GM21737 (cell line): ENCODE results near the gene CASK.
"Not testable (repeated sequence)": the region's sequence is repeated elsewhere in the genome, so short reads cannot be mapped to it uniquely, and the experiment has no call there.

Experiments used
- ATAC-seq: cut with Tn5 transposase; IDR thresholded peaks from one replicate; pipeline ENCODE4 v1.9.1; 2021; ENCODE audit warnings: mild to moderate bottlenecking, moderate library complexity; ENCODE audit not compliant: unreplicated experiment

CASK gene

GRCh38 chrX:41655631-41656030, 267.7 kb downstream of the CASK start:
- no peak for ATAC-seq

- ATAC-seq, result no peak
Measured at GRCh38 chrX:41655101-41655500, 268.3 kb downstream of the CASK start.

GRCh38 chrX:41653125-41653524, 270.2 kb downstream of the CASK start:
- ATAC-seq, result no peak

GRCh38 chrX:41646201-41646600, 277.2 kb downstream of the CASK start:
- not testable (repeated sequence) for ATAC-seq

GRCh38 chrX:41634284-41634683, 289.1 kb downstream of the CASK start:
- ATAC-seq, result no peak

GRCh38 chrX:41630091-41630490, 293.3 kb downstream of the CASK start:
- no peak for ATAC-seq

- no peak for ATAC-seq
Measured at GRCh38 chrX:41629539-41629938, 293.8 kb downstream of the CASK start.

- ATAC-seq, result no peak
Measured at GRCh38 chrX:41621222-41621723, 302.1 kb downstream of the CASK start.

- ATAC-seq, result no peak
Measured at GRCh38 chrX:41619221-41619620, 304.1 kb downstream of the CASK start.

- ATAC-seq, result no peak
Measured at GRCh38 chrX:41616935-41617334, 306.4 kb downstream of the CASK start.

GRCh38 chrX:41616255-41616654, 307.1 kb downstream of the CASK start:
- no peak for ATAC-seq

GRCh38 chrX:41608244-41608643, 315.1 kb downstream of the CASK start:
- no peak for ATAC-seq

GRCh38 chrX:41607264-41607832, 316.0 kb downstream of the CASK start:
- no peak for ATAC-seq

GRCh38 chrX:41606057-41606456, 317.3 kb downstream of the CASK start:
- ATAC-seq, result not testable (repeated sequence)

- ATAC-seq, result no peak
Measured at GRCh38 chrX:41604766-41605543, 318.4 kb downstream of the CASK start.

GRCh38 chrX:41604177-41604576, 319.2 kb downstream of the CASK start:
- no peak for ATAC-seq

GRCh38 chrX:41603596-41603995, 319.8 kb downstream of the CASK start:
- no peak for ATAC-seq

- no peak for ATAC-seq
Measured at GRCh38 chrX:41602816-41603345, 320.5 kb downstream of the CASK start.

- no peak for ATAC-seq
Measured at GRCh38 chrX:41600291-41600690, 323.1 kb downstream of the CASK start.

- ATAC-seq, result no peak
Measured at GRCh38 chrX:41599507-41599906, 323.8 kb downstream of the CASK start.

GRCh38 chrX:41596596-41596995, 326.8 kb downstream of the CASK start:
- peak; percentile 90 for ATAC-seq

- no peak for ATAC-seq
Measured at GRCh38 chrX:41594634-41595033, 328.7 kb downstream of the CASK start.
